Measurements from ENCODE around the gene UBB.

The UBB gene

DNA sequence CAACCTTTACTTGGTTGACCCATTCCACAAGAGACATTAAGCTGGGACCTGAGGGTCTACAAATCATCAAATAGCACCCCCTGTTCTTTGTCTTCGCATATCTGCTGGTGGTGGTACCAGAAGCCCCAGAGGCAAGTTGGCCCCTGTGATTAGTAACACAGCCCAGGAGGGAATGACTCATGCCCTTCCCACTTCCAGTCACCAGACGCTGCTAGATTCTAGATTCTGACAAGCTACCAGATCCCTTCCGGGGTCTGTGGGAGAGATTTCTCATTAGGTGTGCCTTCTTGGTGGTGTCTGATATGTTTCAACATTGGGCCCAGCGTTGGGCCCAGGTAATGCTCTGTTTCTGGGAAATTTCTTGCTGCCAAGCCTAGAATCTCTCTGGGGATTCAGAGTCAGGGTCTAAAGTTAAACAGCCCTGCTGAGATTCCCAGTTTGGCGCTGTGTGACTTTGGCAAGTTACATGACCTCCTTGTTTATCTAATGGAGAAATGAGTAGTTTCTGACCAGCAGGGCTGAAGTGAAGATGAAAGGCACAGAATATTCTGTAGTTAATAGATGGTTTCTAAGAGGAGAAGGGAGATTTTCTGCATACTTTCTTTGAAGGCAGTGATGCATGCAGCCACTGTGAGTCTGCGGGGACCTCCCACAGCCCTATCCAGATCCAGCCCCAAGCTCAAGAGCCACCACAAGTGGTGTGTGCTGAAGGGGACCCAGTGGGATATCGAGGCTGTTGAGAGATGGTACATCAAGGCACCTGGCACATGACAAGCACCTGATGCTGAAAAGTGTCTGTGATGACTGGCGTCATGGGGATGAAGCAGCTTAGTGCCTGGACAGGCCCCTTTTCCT lies 38.4 kb downstream of the UBB start:
- peak; percentile 20 to 38 for DNase-seq

DNA sequence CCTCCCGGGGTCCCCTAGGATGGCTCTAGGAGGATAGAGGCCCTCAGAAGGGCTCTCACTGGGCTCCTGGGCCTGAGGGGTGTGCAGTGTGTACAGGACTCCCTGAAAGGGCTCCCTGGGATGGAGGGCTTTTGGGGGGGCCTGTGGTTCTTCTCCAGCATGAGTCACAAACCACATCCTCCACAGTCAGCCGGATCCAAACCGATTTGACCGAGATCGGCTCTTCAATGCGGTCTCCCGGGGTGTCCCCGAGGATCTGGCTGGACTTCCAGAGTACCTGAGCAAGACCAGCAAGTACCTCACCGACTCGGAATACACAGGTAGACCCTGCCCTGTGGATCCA lies 39.0 kb downstream of the UBB start:
- DNase-seq, result peak in 1 of 2 donors; percentile 45

DNA sequence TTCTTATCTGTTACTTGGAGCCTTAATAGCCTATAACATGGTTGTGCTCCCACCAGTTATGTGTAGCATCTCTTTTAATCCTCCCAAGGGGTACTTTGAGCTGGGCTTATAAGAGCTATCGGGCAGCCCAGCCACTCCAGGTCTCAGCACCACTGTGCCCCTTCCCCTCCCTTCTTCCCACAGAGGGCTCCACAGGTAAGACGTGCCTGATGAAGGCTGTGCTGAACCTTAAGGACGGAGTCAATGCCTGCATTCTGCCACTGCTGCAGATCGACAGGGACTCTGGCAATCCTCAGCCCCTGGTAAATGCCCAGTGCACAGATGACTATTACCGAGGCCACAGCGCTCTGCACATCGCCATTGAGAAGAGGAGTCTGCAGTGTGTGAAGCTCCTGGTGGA lies 41.5 kb downstream of the UBB start:
- no peak for DNase-seq

DNA sequence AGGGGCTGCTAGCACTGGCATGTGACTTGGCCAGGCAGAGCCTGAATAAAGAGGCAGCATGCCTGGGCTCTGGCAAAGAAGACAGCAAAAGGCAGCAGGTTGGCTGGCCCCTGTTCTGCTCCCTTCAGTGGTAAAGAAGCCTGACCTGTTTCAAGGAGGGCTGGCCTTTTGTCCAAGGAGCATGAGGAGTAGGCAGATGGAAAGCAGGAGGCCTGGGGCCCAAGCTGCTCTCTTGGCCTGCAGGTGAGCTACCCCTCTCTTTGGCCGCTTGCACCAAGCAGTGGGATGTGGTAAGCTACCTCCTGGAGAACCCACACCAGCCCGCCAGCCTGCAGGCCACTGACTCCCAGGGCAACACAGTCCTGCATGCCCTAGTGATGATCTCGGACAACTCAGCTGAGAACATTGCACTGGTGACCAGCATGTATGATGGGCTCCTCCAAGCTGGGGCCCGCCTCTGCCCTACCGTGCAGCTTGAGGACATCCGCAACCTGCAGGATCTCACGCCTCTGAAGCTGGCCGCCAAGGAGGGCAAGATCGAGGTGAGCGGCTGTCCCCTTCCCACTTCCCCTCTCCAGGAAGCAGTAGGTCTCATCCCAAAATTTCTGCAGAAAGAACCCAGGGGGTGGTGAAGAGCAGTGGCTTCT lies 42.5 kb downstream of the UBB start:
- DNase-seq, result no peak

DNA sequence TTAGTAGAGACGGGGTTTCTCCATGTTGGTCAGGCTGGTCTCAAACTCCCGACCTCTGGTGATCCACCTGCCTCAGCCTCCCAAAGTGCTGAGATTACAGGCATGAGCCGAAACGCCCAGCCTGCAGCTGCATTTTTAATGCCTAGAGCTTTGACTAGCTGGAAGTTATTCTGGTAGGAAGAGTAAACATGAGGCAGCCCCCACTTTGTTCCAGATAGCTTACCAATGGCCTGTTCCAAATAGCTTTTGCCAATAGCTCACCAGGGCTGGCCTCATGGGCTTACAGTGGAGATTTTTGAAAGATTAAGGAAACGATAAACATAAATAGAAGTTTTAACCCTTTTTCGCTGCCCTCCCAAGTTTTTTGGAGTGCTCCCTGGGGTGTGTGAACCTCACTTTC lies 44.3 kb downstream of the UBB start:
- no peak for DNase-seq

DNA sequence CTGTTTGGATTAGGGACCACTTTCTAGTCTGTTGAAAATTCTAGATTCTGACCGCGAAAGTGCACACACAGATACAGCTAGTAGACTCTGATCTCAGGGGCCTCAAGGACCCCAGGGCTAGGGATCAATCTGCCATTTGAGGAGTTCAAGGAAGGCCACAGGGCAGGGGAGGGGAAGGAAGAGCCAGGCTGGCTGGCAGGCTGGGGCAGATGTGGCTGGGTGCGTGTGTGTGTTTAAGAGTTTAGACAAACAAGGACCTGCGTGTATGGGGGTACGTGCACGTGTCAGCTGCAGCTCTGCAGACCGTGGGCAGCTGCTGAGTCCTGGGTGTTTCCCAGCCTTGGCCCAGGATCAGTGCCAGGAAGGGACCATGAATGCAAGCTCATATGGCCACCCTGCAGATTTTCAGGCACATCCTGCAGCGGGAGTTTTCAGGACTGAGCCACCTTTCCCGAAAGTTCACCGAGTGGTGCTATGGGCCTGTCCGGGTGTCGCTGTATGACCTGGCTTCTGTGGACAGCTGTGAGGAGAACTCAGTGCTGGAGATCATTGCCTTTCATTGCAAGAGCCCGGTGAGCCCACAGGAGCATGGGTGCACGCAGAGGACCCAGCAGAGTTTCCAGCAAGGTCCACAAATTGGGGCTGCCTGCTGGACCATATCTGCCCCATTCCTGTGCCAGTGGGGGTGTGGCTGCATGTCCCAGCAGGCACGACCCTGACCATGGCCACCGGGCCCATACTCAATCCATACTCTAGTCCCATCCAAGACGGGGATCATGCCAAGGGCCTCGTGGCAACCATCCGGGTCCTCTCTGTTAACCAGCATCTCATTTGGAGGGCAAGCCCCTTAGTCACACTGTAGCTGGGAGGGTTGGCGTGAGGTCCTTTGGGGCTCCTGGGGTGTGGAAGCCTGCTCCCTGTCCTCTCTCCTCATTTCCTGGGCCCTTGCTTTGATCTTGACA lies 45.1 kb downstream of the UBB start:
- no peak for DNase-seq

DNA sequence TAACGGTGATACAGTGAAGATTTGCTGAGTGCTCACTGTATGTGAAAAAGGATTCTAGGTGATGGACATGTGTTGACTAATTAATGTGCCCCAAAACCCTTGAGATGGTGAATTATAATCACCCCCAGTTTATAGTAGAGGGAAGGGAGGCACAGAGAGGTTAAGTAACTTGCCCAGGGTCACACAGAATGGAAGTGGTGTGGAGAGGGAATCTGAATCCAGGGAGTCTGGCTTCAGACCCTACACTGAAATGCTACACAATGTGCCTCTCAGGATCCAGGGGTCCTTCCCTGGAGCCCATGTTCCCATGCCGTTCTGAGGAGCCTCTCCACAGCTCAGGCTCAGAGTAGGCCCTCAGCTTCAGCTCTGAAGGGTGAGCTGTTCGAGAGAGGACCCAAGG lies 46.1 kb downstream of the UBB start:
- no peak for DNase-seq

DNA sequence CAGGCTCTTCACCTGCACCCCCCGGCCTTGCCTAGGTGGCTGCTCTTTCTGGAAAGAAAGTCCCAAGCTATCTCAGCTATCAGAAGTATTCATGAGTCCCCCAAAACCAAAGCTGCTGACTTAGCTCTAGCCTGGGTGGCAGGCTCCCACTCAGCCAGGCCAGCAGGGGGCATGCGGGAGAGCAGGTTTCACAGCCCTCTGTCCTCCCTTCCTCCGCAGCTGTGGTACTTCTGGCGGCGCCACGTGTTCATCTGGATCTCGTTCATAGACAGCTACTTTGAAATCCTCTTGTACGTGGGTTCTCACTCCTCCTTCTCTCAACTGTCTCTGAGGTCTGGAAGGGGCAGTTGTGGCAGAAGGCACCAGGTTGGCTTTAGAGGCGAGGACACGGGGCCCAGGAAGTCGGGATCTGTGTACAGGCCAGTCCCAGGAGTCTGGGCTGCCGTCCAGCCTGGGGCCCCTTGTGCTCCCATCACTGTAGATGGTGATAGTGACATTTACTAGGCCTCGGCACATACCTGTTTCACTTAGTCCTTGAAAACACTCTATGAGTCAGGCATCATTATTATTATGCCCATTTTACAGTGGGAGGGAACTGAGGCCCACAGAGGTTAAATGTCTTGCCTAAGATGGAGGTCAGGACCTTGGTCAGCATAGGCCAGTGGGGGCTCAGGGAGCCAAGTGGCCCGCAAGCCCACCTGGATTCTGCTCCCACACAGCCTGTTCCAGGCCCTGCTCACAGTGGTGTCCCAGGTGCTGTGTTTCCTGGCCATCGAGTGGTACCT lies 47.4 kb downstream of the UBB start:
- DNase-seq, result peak; percentile 20 to 47

DNA sequence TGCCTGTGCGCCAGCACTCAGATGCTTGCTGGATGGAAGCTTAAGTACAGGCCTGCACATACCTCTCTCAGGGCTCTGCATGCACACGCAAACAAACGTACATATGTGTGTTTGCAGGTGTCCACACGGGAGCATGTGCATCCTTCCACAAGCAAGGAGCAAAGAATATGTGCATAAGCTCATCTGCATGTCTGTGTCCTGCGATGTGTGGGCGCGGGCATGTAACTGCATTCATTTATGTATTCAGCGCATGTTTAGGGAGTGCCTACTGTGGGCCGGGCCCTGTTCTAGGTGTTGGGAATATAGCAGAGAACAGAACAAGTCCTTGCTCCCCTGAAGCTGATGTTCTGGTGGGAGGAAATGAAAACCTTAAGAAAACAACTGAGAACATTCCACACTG lies 48.2 kb downstream of the UBB start:
- no peak for DNase-seq

DNA sequence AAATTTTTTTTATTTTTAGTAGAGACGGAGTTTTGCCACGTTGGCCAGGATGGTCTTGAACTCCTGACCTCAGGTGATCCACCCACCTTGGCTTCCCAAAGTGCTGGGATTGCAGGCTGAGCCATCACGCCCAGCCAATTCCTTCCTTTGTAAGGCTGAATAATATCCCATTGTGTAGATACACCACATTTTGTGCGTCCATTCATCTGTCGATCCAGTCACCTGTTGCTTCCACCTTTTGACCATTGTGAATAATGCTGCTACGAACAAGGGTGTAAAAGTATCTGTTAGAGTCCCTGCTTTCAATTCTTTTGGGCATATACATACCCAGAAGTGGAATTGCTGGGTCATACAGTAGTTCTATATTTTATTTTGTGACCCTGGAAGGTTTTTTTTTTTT lies 49.8 kb downstream of the UBB start:
- DNase-seq, result no peak

DNA sequence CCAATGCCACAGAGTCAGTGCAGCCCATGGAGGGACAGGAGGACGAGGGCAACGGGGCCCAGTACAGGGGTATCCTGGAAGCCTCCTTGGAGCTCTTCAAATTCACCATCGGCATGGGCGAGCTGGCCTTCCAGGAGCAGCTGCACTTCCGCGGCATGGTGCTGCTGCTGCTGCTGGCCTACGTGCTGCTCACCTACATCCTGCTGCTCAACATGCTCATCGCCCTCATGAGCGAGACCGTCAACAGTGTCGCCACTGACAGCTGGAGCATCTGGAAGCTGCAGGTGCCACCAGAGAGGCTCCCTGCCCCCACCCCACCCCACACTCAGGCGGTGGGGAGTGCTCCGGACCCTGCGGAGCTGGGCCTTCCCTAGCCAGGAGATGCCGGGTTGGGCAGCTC lies 51.1 kb downstream of the UBB start:
- no peak for DNase-seq

All from CD4-positive, alpha-beta T cell treated with Interferon alpha-2 for 1 hour (primary cell).